GM10248 (cell line): ENCODE measurements around the gene SLC13A2.
"Not testable (repeated sequence)": the region's sequence is repeated elsewhere in the genome, so short reads cannot be mapped to it uniquely, and the experiment has no call there.

Experiments used
- CTCF ChIA-PET: fragments of 300-600 bp; sonication (Branson Sonifier 250); formaldehyde crosslinking; extraction: SDS; loops from one replicate; lab custom pipeline; 2021; ENCODE audit warnings: antibody characterized with exemption; lab: Yijun Ruan, JAX
- POLR2A ChIA-PET: fragments of 350-650 bp; sonication (Branson Sonifier 250); formaldehyde crosslinking; extraction: SDS; loops from one replicate; lab custom pipeline; 2020; ENCODE audit warnings: antibody characterized with exemption; lab: Yijun Ruan, JAX
- DNase-seq: peaks from one replicate; pipeline ENCODE4 v3.0.0; 2012; ENCODE audit errors: extremely low spot score
- CTCF ChIP-seq: IDR thresholded peaks from 2 replicates; pipeline ENCODE4 v1.5.1; 2012; ENCODE audit warnings: mild to moderate bottlenecking, low read depth; ENCODE audit errors: extremely low read depth, missing control alignments, control extremely low read depth

Gene SLC13A2

GRCh38 chr17:28443901-28444638, 29.4 kb upstream of the SLC13A2 start:
- TF ChIP-seq CTCF = no peak
- ChIA-PET POLR2A (no interaction called here), CTCF (no interaction called here)
- no peak for DNase-seq

DNA sequence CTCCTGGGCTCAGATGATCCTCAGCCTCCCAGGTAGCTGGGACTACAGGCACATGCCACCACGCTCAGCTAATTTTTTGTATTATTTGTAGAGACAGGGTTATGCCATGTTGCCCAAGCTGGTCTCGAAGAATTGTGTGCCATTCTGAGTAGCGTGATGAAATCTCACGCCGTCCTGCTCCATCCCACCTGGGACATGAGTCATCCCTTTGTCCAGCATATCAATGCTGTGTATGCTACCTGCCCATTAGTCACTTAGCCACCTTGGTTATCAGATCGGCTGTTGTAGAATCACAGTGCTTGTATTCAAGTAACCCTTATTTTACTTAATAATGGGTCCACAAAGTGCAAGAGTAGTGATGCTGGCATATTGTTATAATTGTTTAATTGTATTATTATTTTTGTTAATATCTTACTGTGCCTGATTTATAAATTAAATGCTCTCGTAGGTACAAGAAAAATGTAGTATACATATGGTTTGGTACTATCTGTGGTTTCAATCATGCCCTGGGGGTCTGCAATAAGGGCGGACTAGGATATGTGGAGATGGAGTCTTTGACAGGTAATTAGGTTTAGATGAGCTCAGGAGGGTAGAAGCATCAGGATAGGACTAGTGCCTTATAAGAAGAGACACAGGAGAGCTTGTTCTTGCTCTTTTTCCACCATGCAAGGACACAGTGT, 26.6 kb upstream of the SLC13A2 start:
- ChIA-PET CTCF (interaction anchor here (0.7 to 1.1 kb wide), 5 partner anchors 17 to 101 kb away, joined by 3 read pairs; no protein-coding TSS in a partner anchor), POLR2A (no interaction called here)
- TF ChIP-seq CTCF = no peak
- DNase-seq = no peak

- no peak for TF ChIP-seq CTCF
- ChIA-PET POLR2A (no interaction called here), CTCF (interaction anchor here (0.7 to 1.1 kb wide), 5 partner anchors 14 to 48 kb away, joined by 3 read pairs; no protein-coding TSS in a partner anchor)
- no peak for DNase-seq
Measured at GRCh38 chr17:28447396-28447760, 26.1 kb upstream of the SLC13A2 start.

DNA sequence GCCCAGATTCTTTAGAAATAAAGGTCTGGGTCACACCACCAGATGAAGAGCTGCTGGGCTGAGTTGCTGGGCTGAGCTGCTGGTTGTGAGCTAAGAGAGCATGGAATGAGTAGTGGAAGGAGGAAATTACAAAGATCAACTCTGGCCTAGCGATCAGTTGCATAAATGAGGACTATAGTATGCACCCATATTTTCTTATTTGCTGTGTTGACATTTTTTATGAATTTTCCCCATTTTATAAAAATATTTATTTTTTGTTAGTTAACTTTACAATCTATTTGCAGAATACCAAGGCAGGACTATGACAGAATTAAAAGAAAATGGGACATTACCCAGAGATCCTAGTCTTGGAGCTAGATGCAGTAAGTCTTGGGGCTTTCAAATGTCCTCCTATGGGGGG, 23.6 kb upstream of the SLC13A2 start:
- no peak for TF ChIP-seq CTCF
- DNase-seq = no peak
- ChIA-PET POLR2A (no interaction called here), CTCF (interaction anchor here (1.2 to 1.6 kb wide), 2 partner anchors 12 to 34 kb away, joined by 3 to 10 read pairs; no protein-coding TSS in a partner anchor)

- no peak for TF ChIP-seq CTCF
- no peak for DNase-seq
- ChIA-PET CTCF (no interaction called here), POLR2A (no interaction called here)
Measured at GRCh38 chr17:28457890-28458289, 15.6 kb upstream of the SLC13A2 start.

DNA sequence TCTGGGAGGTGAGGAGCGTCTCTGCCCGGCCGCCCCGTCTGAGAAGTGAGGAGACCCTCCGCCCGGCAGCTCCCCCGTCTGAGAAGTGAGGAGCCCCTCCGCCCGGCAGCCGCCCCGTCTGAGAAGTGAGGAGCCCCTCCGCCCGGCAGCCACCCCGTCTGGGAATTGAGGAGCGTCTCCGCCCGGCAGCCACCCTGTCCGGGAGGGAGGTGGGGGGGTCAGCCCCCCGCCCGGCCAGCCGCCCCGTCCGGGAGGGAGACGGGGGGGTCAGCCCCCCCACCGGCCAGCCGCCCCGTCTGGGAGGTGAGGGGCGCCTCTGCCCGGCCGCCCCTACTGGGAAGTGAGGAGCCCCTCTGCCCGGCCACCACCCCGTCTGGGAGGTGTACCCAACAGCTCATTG, 14.6 kb upstream of the SLC13A2 start:
- POLR2A ChIA-PET, CTCF ChIA-PET, DNase-seq: not testable (repeated sequence)

GRCh38 chr17:28460901-28461300, 12.5 kb upstream of the SLC13A2 start:
- no peak for TF ChIP-seq CTCF
- POLR2A ChIA-PET = no interaction called here

More at GRCh38 chr17:28460901-28461300, 12.5 kb upstream of the SLC13A2 start:
- DNase-seq = no peak
- CTCF ChIA-PET = interaction anchor here (1.3 kb wide), 1 partner anchor 44 kb away, joined by 3 read pairs; no protein-coding TSS in a partner anchor
